Type B pancreatic cell (in vitro differentiated cells): Measurements from ENCODE around the gene APOBEC3C. TPM values are rescaled to one million over a fixed set of nuclear protein-coding genes. Genes with fewer than 3 reads are reported as not detected.
"Not testable (repeated sequence)": the region's sequence is repeated elsewhere in the genome, so short reads cannot be mapped to it uniquely, and the experiment has no call there.

Experiments used
- DNase-seq: peaks from one replicate; pipeline ENCODE4 v3.0.0; 2021; ENCODE audit warnings: mixed read lengths; ENCODE audit not compliant: unreplicated experiment; ENCODE audit errors: extremely low spot score
- H3K27ac Mint-ChIP-seq: 2 replicates; pipeline ENCODE4 v1.8.0; 2021; ENCODE audit warnings: mild to moderate bottlenecking, mixed read lengths
- H3K27me3 Mint-ChIP-seq: 2 replicates; pipeline ENCODE4 v1.8.0; 2021; ENCODE audit warnings: mixed read lengths
- H3K36me3 Mint-ChIP-seq: 2 replicates; pipeline ENCODE4 v1.8.0; 2021; ENCODE audit warnings: mixed read lengths
- H3K4me1 Mint-ChIP-seq: one replicate; pipeline ENCODE4 v1.8.0; 2021; ENCODE audit warnings: mixed read lengths; ENCODE audit not compliant: unreplicated experiment
- H3K4me3 Mint-ChIP-seq: 2 replicates; pipeline ENCODE4 v1.8.0; 2021; ENCODE audit warnings: mild to moderate bottlenecking, mixed read lengths
- H3K9me3 Mint-ChIP-seq: 2 replicates; pipeline ENCODE4 v1.8.0; 2021; ENCODE audit warnings: mixed read lengths
- CTCF ChIP-seq: fragments of 200-600 bp; sonication (generic); conservative IDR thresholded peaks from 2 replicates; pipeline ENCODE4 v1.5.0; 2021; ENCODE audit warnings: antibody characterized with exemption, mild to moderate bottlenecking
- total RNA-seq: library from RNA; stranded (reverse); gene quantifications from 2 replicates; pipeline ENCODE4 v1.2.1, GENCODE V29; 2021; ENCODE audit warnings: low replicate concordance

The APOBEC3C gene
- total RNA-seq, 1 donor from 2014 or later: 26.0 TPM

GRCh38 chr22:39017596-39018365 lies 3.7 kb downstream of the APOBEC3C start:
- H3K4me1 Mint-ChIP-seq: peaks cover 42% of the 10 kb centered on the region

GRCh38 chr22:39020021-39020651 lies 6.1 kb downstream of the APOBEC3C start:
- H3K27me3 Mint-ChIP-seq, DNase-seq, H3K9me3 Mint-ChIP-seq, H3K36me3 Mint-ChIP-seq: not testable (repeated sequence)
- H3K4me1 Mint-ChIP-seq: peaks cover 29% of the 10 kb centered on the region
- H3K4me3 Mint-ChIP-seq: peak overlapping the region; percentile 85
- peak overlapping the region; percentile 90 for H3K27ac Mint-ChIP-seq

More at GRCh38 chr22:39017596-39018365, 3.7 kb downstream of the APOBEC3C start:
- Mint-ChIP-seq H3K27ac (no peak overlapping the region), H3K9me3 (no peaks in the 10 kb centered on the region), H3K4me3 (peak overlapping the region; percentile 65), H3K27me3 (no peaks in the 10 kb centered on the region), H3K36me3 (no peaks in the 10 kb centered on the region)
- DNase-seq: no peak
- no peak for TF ChIP-seq CTCF

- H3K36me3 Mint-ChIP-seq: no peaks in the 10 kb centered on the region
- no peak for DNase-seq
- peak overlapping the region; percentile 90 for H3K27ac Mint-ChIP-seq
- no peak for TF ChIP-seq CTCF
- H3K27me3 Mint-ChIP-seq: no peaks in the 10 kb centered on the region
- H3K9me3 Mint-ChIP-seq: no peaks in the 10 kb centered on the region
- H3K4me3 Mint-ChIP-seq: peak overlapping the region; percentile 85
- peaks cover 29% of the 10 kb centered on the region for H3K4me1 Mint-ChIP-seq
These were observed 7.6 kb downstream of the APOBEC3C start for GRCh38 chr22:39021552-39022250.

- H3K36me3 Mint-ChIP-seq: no peaks in the 10 kb centered on the region
- H3K9me3 Mint-ChIP-seq: no peaks in the 10 kb centered on the region
- peaks cover 28% of the 10 kb centered on the region for H3K4me1 Mint-ChIP-seq
- DNase-seq: no peak
- no peak overlapping the region for H3K27ac Mint-ChIP-seq
- H3K27me3 Mint-ChIP-seq: no peaks in the 10 kb centered on the region
- no peak overlapping the region for H3K4me3 Mint-ChIP-seq
- no peak for TF ChIP-seq CTCF
These were observed 10.7 kb downstream of the APOBEC3C start for GRCh38 chr22:39024519-39025308.

- Mint-ChIP-seq H3K27ac (no peak overlapping the region), H3K9me3 (no peaks in the 10 kb centered on the region), H3K4me3 (no peak overlapping the region), H3K36me3 (no peaks in the 10 kb centered on the region), H3K27me3 (no peaks in the 10 kb centered on the region), H3K4me1 (peaks cover 19% of the 10 kb centered on the region)
- TF ChIP-seq CTCF: no peak
- DNase-seq: no peak
These were observed 12.6 kb downstream of the APOBEC3C start for GRCh38 chr22:39026509-39027150.
